H9 (cell line): ENCODE data around the gene DDX18. TPM values are rescaled to one million over a fixed set of nuclear protein-coding genes. Genes with fewer than 3 reads are reported as not detected.

Experiments used
- DNase-seq: peaks from one replicate; pipeline ENCODE4 v3.0.0-alpha.2; 2017
- H2AFZ ChIP-seq: one replicate; pipeline ENCODE4 v1.6.1; 2013; ENCODE audit warnings: mild to moderate bottlenecking, low read length, control low read depth, moderate library complexity
- H2AK5ac ChIP-seq: 2 replicates; pipeline ENCODE4 v1.6.1; 2013; ENCODE audit warnings: low read length, control low read depth, mixed read lengths; ENCODE audit not compliant: insufficient read length
- H2BK120ac ChIP-seq: one replicate; pipeline ENCODE4 v1.6.1; 2013; ENCODE audit warnings: low read depth, mild to moderate bottlenecking, low read length, control low read depth, inconsistent platforms; ENCODE audit not compliant: poor library complexity, severe bottlenecking
- H2BK12ac ChIP-seq: 2 replicates; pipeline ENCODE4 v1.6.1; 2013; ENCODE audit warnings: low read length, control low read depth, mixed read lengths, low read depth; ENCODE audit not compliant: insufficient read length
- H2BK15ac ChIP-seq: 2 replicates; pipeline ENCODE4 v1.6.1; 2013; ENCODE audit warnings: low read depth, low read length, control low read depth
- H2BK20ac ChIP-seq: one replicate; pipeline ENCODE4 v1.6.1; 2013; ENCODE audit warnings: low read depth, mild to moderate bottlenecking, low read length, control low read depth, inconsistent platforms; ENCODE audit not compliant: poor library complexity, severe bottlenecking
- H2BK5ac ChIP-seq: 2 replicates; pipeline ENCODE4 v1.6.1; 2013; ENCODE audit warnings: low read length, control low read depth, mixed read lengths; ENCODE audit not compliant: insufficient read length
- H3K14ac ChIP-seq: 2 replicates; pipeline ENCODE4 v1.6.1; 2013; ENCODE audit warnings: low read length, control low read depth; ENCODE audit not compliant: insufficient read depth
- H3K18ac ChIP-seq: 2 replicates; pipeline ENCODE4 v1.6.1; 2013; ENCODE audit warnings: low read depth, mild to moderate bottlenecking, mixed read lengths, low read length, control low read depth; ENCODE audit not compliant: insufficient read length
- H3K23ac ChIP-seq: 2 replicates; pipeline ENCODE4 v1.6.1; 2013; ENCODE audit warnings: low read length, control low read depth, mixed read lengths, low read depth; ENCODE audit not compliant: insufficient read length
- H3K23me2 ChIP-seq: 2 replicates; pipeline ENCODE4 v1.6.1; 2013; ENCODE audit warnings: low read depth, mild to moderate bottlenecking, mixed read lengths, low read length, control low read depth; ENCODE audit not compliant: insufficient read length, poor library complexity, severe bottlenecking
- H3K27ac ChIP-seq: 2 replicates; pipeline ENCODE4 v1.5.1; 2013; ENCODE audit warnings: low read length, control low read depth, mixed read lengths, low read depth; ENCODE audit not compliant: insufficient read length
- H3K27me3 ChIP-seq: 2 replicates; pipeline ENCODE4 v1.6.1; 2013; ENCODE audit warnings: low read length, control low read depth, inconsistent platforms; ENCODE audit not compliant: insufficient read depth
- H3K4ac ChIP-seq: 2 replicates; pipeline ENCODE4 v1.6.1; 2013; ENCODE audit warnings: low read depth, mild to moderate bottlenecking, control low read depth, inconsistent platforms, low read length, moderate library complexity
- H3K4me1 ChIP-seq: 2 replicates; pipeline ENCODE4 v1.6.1; 2013; ENCODE audit warnings: low read length, control low read depth, inconsistent platforms; ENCODE audit not compliant: insufficient read depth
- H3K4me2 ChIP-seq: 2 replicates; pipeline ENCODE4 v1.6.1; 2013; ENCODE audit warnings: low read length, control low read depth, mixed read lengths; ENCODE audit not compliant: insufficient read length, insufficient read depth
- H3K56ac ChIP-seq: 2 replicates; pipeline ENCODE4 v1.6.1; 2013; ENCODE audit warnings: low read depth, mild to moderate bottlenecking, mixed read lengths, low read length, control low read depth; ENCODE audit not compliant: insufficient read length
- H3K79me1 ChIP-seq: 2 replicates; pipeline ENCODE4 v1.6.1; 2013; ENCODE audit warnings: low read depth, mild to moderate bottlenecking, moderate library complexity, low read length, control low read depth, inconsistent platforms; ENCODE audit not compliant: insufficient read depth, poor library complexity, severe bottlenecking
- H3K79me2 ChIP-seq: 2 replicates; pipeline ENCODE4 v1.6.1; 2013; ENCODE audit warnings: low read length, control low read depth, inconsistent platforms; ENCODE audit not compliant: insufficient read depth
- H3K9ac ChIP-seq: 2 replicates; pipeline ENCODE4 v1.6.1; 2013; ENCODE audit warnings: low read length, control low read depth, mixed read lengths; ENCODE audit not compliant: insufficient read length; ENCODE audit errors: extremely low read depth
- H3K9me3 ChIP-seq: one replicate; pipeline ENCODE4 v1.6.1; 2013; ENCODE audit warnings: low read depth, low read length, inconsistent platforms; ENCODE audit not compliant: control insufficient read depth
- H3T11ph ChIP-seq: one replicate; pipeline ENCODE4 v1.6.1; 2013; ENCODE audit warnings: mild to moderate bottlenecking, low read length, control low read depth, inconsistent platforms
- H4K20me1 ChIP-seq: one replicate; pipeline ENCODE4 v1.6.1; 2013; ENCODE audit not compliant: control insufficient read depth, insufficient read length, insufficient read depth
- H4K5ac ChIP-seq: 2 replicates; pipeline ENCODE4 v1.6.1; 2013; ENCODE audit warnings: low read depth, mild to moderate bottlenecking, mixed read lengths, low read length, control low read depth; ENCODE audit not compliant: insufficient read length
- H4K8ac ChIP-seq: replicated peaks from 2 replicates; pipeline ENCODE4 v1.6.1; 2013; ENCODE audit warnings: low read length, control low read depth, mixed read lengths, low read depth; ENCODE audit not compliant: insufficient read length
- H4K91ac ChIP-seq: 2 replicates; pipeline ENCODE4 v1.6.1; 2013; ENCODE audit warnings: low read depth, mild to moderate bottlenecking, moderate library complexity, mixed read lengths, low read length, control low read depth; ENCODE audit not compliant: insufficient read length
- H3K27ac Mint-ChIP-seq, 3 experiments: 2 replicates in 2 of 3; 3 replicates in 1 of 3; pipeline ENCODE4 v1.8.0; 2020 to 2021; ENCODE audit warnings: mixed read lengths in 3 of 3, mild to moderate bottlenecking in 1 of 3, moderate library complexity in 1 of 3
- H3K27me3 Mint-ChIP-seq: 2 replicates; pipeline ENCODE4 v1.8.0; 2021; ENCODE audit warnings: low read depth, mild to moderate bottlenecking, moderate library complexity, mixed read lengths
- H3K36me3 Mint-ChIP-seq, 3 experiments: 2 replicates in 2 of 3; 3 replicates in 1 of 3; pipeline ENCODE4 v1.8.0; 2020 to 2021; ENCODE audit warnings: low read depth in 3 of 3, mixed read lengths in 3 of 3; ENCODE audit not compliant: insufficient read depth in 1 of 3
- H3K4me1 Mint-ChIP-seq, 2 experiments: 2 replicates each; pipeline ENCODE4 v1.8.0; 2020; ENCODE audit warnings: mixed read lengths in 2 of 2
- H3K4me3 Mint-ChIP-seq, 2 experiments: 2 replicates in 1 of 2; 3 replicates in 1 of 2; pipeline ENCODE4 v1.8.0; 2020 to 2021; ENCODE audit warnings: mild to moderate bottlenecking in 2 of 2, mixed read lengths in 2 of 2, moderate library complexity in 1 of 2
- H3K9me3 Mint-ChIP-seq, 2 experiments: 2 replicates in 1 of 2; 3 replicates in 1 of 2; pipeline ENCODE4 v1.8.0; 2020; ENCODE audit warnings: mild to moderate bottlenecking in 2 of 2, mixed read lengths in 2 of 2, moderate library complexity in 1 of 2
- WGBS: extraction: QIAGEN DNeasy Blood & Tissue Kit; methylation state at CpG from one replicate; pipeline ENCODE4 v1.1.7; 2013; ENCODE audit warnings: missing lambda C conversion rate, low lambda C conversion rate, mixed read lengths; ENCODE audit not compliant: insufficient read length; ENCODE audit errors: extremely low coverage; 5-methylcytosine and 5-hydroxymethylcytosine counted together
- total RNA-seq: library from RNA; stranded (reverse); gene quantifications from 2 replicates; pipeline ENCODE4 v1.2.1, GENCODE V29; 2021
- TF ChIP-seq, protein P1 (sequence below): fragments of 200-600 bp; sonication (generic); conservative IDR thresholded peaks from 3 replicates; pipeline ENCODE4 v1.8.0; 2021; ENCODE audit warnings: antibody characterized with exemption, mild to moderate bottlenecking

Gene DDX18
- total RNA-seq, 1 experiment from 2014 or later = 115 TPM

- Histone ChIP-seq H2AK5ac (no peak overlapping the region), H3T11ph (no peak overlapping the region), H3K4ac (no peak overlapping the region), H3K4me1 (no peaks in the 10 kb centered on the region), H3K4me2 (no peak overlapping the region), H4K20me1 (no peaks in the 10 kb centered on the region), H2BK120ac (no peak overlapping the region), H4K91ac (no peak overlapping the region), H3K9ac (no peak overlapping the region), H3K79me2 (peaks cover 9% of the 10 kb centered on the region; the same call in 1 of the 2 replicates), H2BK12ac (no peak overlapping the region), H2BK5ac (no peak overlapping the region), H3K56ac (no peak overlapping the region), H4K5ac (no peak overlapping the region), H3K27ac (no peak overlapping the region), H3K14ac (no peak overlapping the region), H2BK15ac (no peak overlapping the region), H3K9me3 (no peaks in the 10 kb centered on the region), H3K23me2 (peaks cover 5% of the 10 kb centered on the region), H3K27me3 (no peaks in the 10 kb centered on the region), H2BK20ac (no peak overlapping the region), H3K23ac (no peak overlapping the region), H3K79me1 (no peaks in the 10 kb centered on the region), H3K18ac (no peak overlapping the region), H4K8ac (no peak overlapping the region), H2AFZ (no peak overlapping the region)
- peaks cover 20 to 26% of the 10 kb centered on the region in 2 experiments for H3K4me1 Mint-ChIP-seq
- no peak overlapping the region for H3K4me3 Mint-ChIP-seq
- peaks cover 4 to 12% (median 5%) of the 10 kb centered on the region in 3 experiments; a peak in 5 of 7 replicates for H3K36me3 Mint-ChIP-seq
- H3K27me3 Mint-ChIP-seq = no peaks in the 10 kb centered on the region; the same call in 1 of the 2 replicates
- peaks cover 0 to 7% of the 10 kb centered on the region in 2 experiments; a peak in 2 of 5 replicates for H3K9me3 Mint-ChIP-seq
- peak overlapping the region in 2 of 3 experiments; percentile 40 to 73; a peak in 4 of 7 replicates for H3K27ac Mint-ChIP-seq
- WGBS = no CpG with 5 or more reads among the region's 4 CpGs
- TF ChIP-seq, protein P1, sequence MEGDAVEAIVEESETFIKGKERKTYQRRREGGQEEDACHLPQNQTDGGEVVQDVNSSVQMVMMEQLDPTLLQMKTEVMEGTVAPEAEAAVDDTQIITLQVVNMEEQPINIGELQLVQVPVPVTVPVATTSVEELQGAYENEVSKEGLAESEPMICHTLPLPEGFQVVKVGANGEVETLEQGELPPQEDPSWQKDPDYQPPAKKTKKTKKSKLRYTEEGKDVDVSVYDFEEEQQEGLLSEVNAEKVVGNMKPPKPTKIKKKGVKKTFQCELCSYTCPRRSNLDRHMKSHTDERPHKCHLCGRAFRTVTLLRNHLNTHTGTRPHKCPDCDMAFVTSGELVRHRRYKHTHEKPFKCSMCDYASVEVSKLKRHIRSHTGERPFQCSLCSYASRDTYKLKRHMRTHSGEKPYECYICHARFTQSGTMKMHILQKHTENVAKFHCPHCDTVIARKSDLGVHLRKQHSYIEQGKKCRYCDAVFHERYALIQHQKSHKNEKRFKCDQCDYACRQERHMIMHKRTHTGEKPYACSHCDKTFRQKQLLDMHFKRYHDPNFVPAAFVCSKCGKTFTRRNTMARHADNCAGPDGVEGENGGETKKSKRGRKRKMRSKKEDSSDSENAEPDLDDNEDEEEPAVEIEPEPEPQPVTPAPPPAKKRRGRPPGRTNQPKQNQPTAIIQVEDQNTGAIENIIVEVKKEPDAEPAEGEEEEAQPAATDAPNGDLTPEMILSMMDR = no peak
- DNase-seq = no peak
Measured at GRCh38 chr2:117812443-117812842, 2.0 kb upstream of the DDX18 start.
